GM23248 (cell line): ENCODE measurements around the gene CELA2B.

Experiments
- EZH2 ChIP-seq: fragments of 200-600 bp; sonication (generic); IDR thresholded peaks from 2 replicates; pipeline ENCODE4 v1.6.1; 2018; ENCODE audit warnings: antibody characterized with exemption, mild to moderate bottlenecking; ENCODE audit not compliant: insufficient read depth, poor library complexity, severe bottlenecking
- EZH2phosphoT487 ChIP-seq: fragments of 200-600 bp; sonication (generic); IDR thresholded peaks from 2 replicates; pipeline ENCODE4 v1.6.1; 2018; ENCODE audit warnings: antibody characterized with exemption, moderate library complexity, mild to moderate bottlenecking, low read depth; ENCODE audit not compliant: insufficient read depth

GRCh38 chr1:15510611-15511405 lies 34.9 kb downstream of the CELA2B start:
- TF ChIP-seq EZH2phosphoT487 (no peak), EZH2 (no peak)
